H1 (cell line): ENCODE measurements around the gene POLH. TPM values are rescaled to one million over a fixed set of nuclear protein-coding genes. Genes with fewer than 3 reads are reported as not detected.

ENCODE experiments used
- CTCF ChIA-PET: fragments of 300-600 bp; sonication (Branson Sonifier 250); formaldehyde crosslinking; loops from one replicate; lab custom pipeline; 2021; ENCODE audit not compliant: partially characterized antibody; lab: Charles Lee
- POLR2A ChIA-PET: fragments of 300-600 bp; sonication (Branson Sonifier 250); formaldehyde crosslinking; loops from one replicate; lab custom pipeline; 2021; ENCODE audit warnings: inconsistent platforms; ENCODE audit not compliant: partially characterized antibody; lab: Charles Lee
- DNase-seq, 2 experiments: peaks; one replicate each; pipeline versions ENCODE4 v3.0.0 to v3.0.0-alpha.2; 2010 to 2022; ENCODE audit warnings: low spot score in 2 of 2, low read depth in 1 of 2, mixed read lengths in 1 of 2
- FAIRE-seq: peaks from 2 replicates; lab custom pipeline; 2011; peaks lifted over from hg19 to GRCh38; lab: Jason Lieb, UNC
- H2AFZ ChIP-seq: 2 replicates; pipeline ENCODE4 v1.8.1; 2012; ENCODE audit warnings: low read length, inconsistent platforms
- H2AK5ac ChIP-seq: 2 replicates; pipeline ENCODE4 v1.6.1; 2013; ENCODE audit warnings: low read depth, low read length
- H2BK120ac ChIP-seq: replicated peaks from 2 replicates; pipeline ENCODE3; 2013; ENCODE audit warnings: low read depth, low read length, inconsistent platforms
- H2BK12ac ChIP-seq: 2 replicates; pipeline ENCODE4 v1.6.1; 2013; ENCODE audit warnings: low read depth, low read length
- H2BK15ac ChIP-seq: 2 replicates; pipeline ENCODE4 v1.6.1; 2013; ENCODE audit warnings: low read length
- H2BK20ac ChIP-seq: 2 replicates; pipeline ENCODE4 v1.6.1; 2013; ENCODE audit warnings: low read length
- H2BK5ac ChIP-seq: 2 replicates; pipeline ENCODE4 v1.6.1; 2013; ENCODE audit warnings: low read depth, low read length
- H3K14ac ChIP-seq: 2 replicates; pipeline ENCODE4 v1.6.1; 2013; ENCODE audit warnings: inconsistent platforms; ENCODE audit not compliant: insufficient read length
- H3K18ac ChIP-seq: 2 replicates; pipeline ENCODE4 v1.6.1; 2013; ENCODE audit warnings: low read length; ENCODE audit errors: extremely low read depth
- H3K23ac ChIP-seq: 2 replicates; pipeline ENCODE4 v1.6.1; 2013; ENCODE audit warnings: inconsistent platforms; ENCODE audit not compliant: insufficient read length
- H3K23me2 ChIP-seq: 2 replicates; pipeline ENCODE4 v1.6.1; 2013; ENCODE audit warnings: low read depth, low read length
- H3K27ac ChIP-seq: 2 replicates; pipeline ENCODE4 v1.6.1; 2011; ENCODE audit warnings: low read depth, low read length, inconsistent platforms
- H3K27me3 ChIP-seq, 4 experiments: replicated peaks in 1 of 4; 1 replicate in 1 of 4; 2 replicates in 3 of 4; pipeline versions ENCODE4 v1.6.1 to v1.8.1; 2011 to 2013; ENCODE audit warnings: low read length in 3 of 4, mild to moderate bottlenecking in 3 of 4, inconsistent platforms in 2 of 4, mixed read lengths in 2 of 4, moderate library complexity in 1 of 4; ENCODE audit not compliant: control insufficient read depth in 3 of 4, insufficient read depth in 3 of 4; ENCODE audit errors: extremely low read depth in 1 of 4
- H3K36me3 ChIP-seq, 4 experiments: 2 replicates each; pipeline versions ENCODE4 v1.6.1 to v1.8.1; 2011 to 2013; ENCODE audit warnings: mild to moderate bottlenecking in 4 of 4, low read length in 3 of 4, moderate library complexity in 2 of 4, control low read depth in 1 of 4, inconsistent platforms in 1 of 4; ENCODE audit not compliant: insufficient read depth in 4 of 4, control insufficient read depth in 2 of 4
- H3K4ac ChIP-seq: replicated peaks from 2 replicates; pipeline ENCODE3; 2013; ENCODE audit warnings: low read length, low read depth, mixed read lengths, inconsistent platforms; ENCODE audit not compliant: insufficient read length
- H3K4me1 ChIP-seq, 4 experiments: replicated peaks in 1 of 4; 1 replicate in 1 of 4; 2 replicates in 3 of 4; pipeline versions ENCODE4 v1.6.1 to v1.8.1; 2011 to 2013; ENCODE audit warnings: low read length in 3 of 4, inconsistent platforms in 2 of 4, mixed read lengths in 1 of 4; ENCODE audit not compliant: insufficient read depth in 4 of 4, control insufficient read depth in 3 of 4
- H3K4me2 ChIP-seq, 2 experiments: 2 replicates each; pipeline versions ENCODE4 v1.6.1 to v1.8.1; 2011 to 2013; ENCODE audit warnings: low read depth in 2 of 2, low read length in 2 of 2, control low read depth in 1 of 2, inconsistent platforms in 1 of 2, mild to moderate bottlenecking in 1 of 2; ENCODE audit not compliant: insufficient read depth in 1 of 2
- H3K4me3 ChIP-seq, 4 experiments: fragments of 200-600, 300-600 bp in 1 of 4; sonication (generic), shearing (Covaris generic), sonication (Bioruptor Twin) in 1 of 4; 2 replicates each; pipeline versions ENCODE4 v1.5.1 to v1.8.1; 2011 to 2016; ENCODE audit warnings: low read length in 4 of 4, low read depth in 3 of 4, control low read depth in 2 of 4, inconsistent platforms in 2 of 4, mild to moderate bottlenecking in 2 of 4, mixed read lengths in 1 of 4, moderate library complexity in 1 of 4; ENCODE audit not compliant: insufficient read depth in 2 of 4; ENCODE audit errors: extremely low read depth in 1 of 4
- H3K56ac ChIP-seq: replicated peaks from 2 replicates; pipeline ENCODE3; 2013; ENCODE audit warnings: low read depth, mild to moderate bottlenecking, mixed read lengths, low read length, inconsistent platforms; ENCODE audit not compliant: insufficient read length
- H3K79me1 ChIP-seq: 2 replicates; pipeline ENCODE4 v1.6.1; 2013; ENCODE audit warnings: low read depth, low read length, control low read depth
- H3K79me2 ChIP-seq, 2 experiments: 2 replicates each; pipeline versions ENCODE4 v1.6.1 to v1.8.1; 2012 to 2013; ENCODE audit warnings: low read length in 2 of 2, mild to moderate bottlenecking in 2 of 2, inconsistent platforms in 1 of 2; ENCODE audit not compliant: insufficient read depth in 2 of 2, control insufficient read depth in 1 of 2
- H3K9ac ChIP-seq, 4 experiments: replicated peaks in 1 of 4; 1 replicate in 1 of 4; 2 replicates in 3 of 4; pipeline versions ENCODE4 v1.6.1 to v1.8.1; 2011 to 2013; ENCODE audit warnings: low read depth in 3 of 4, low read length in 3 of 4, control low read depth in 2 of 4, mild to moderate bottlenecking in 2 of 4, moderate library complexity in 2 of 4, inconsistent platforms in 1 of 4; ENCODE audit errors: extremely low read depth in 1 of 4
- H3K9me3 ChIP-seq, 2 experiments: 2 replicates each; pipeline versions ENCODE4 v1.6.1 to v1.8.1; 2012 to 2013; ENCODE audit warnings: mild to moderate bottlenecking in 2 of 2, moderate library complexity in 2 of 2, control low read depth in 1 of 2, inconsistent platforms in 1 of 2, low read depth in 1 of 2, low read length in 1 of 2, mixed read lengths in 1 of 2; ENCODE audit not compliant: insufficient read depth in 2 of 2
- H4K20me1 ChIP-seq, 2 experiments: replicated peaks in 1 of 2; 2 replicates each; pipeline versions ENCODE3 to v1.8.1; 2011 to 2013; ENCODE audit warnings: inconsistent platforms in 2 of 2, low read length in 2 of 2, mild to moderate bottlenecking in 1 of 2; ENCODE audit not compliant: insufficient read depth in 2 of 2, control insufficient read depth in 1 of 2
- H4K5ac ChIP-seq: 2 replicates; pipeline ENCODE4 v1.6.1; 2013; ENCODE audit warnings: low read length, low read depth, mixed read lengths, inconsistent platforms; ENCODE audit not compliant: insufficient read length
- H4K8ac ChIP-seq: 2 replicates; pipeline ENCODE4 v1.8.0; 2013; ENCODE audit warnings: mild to moderate bottlenecking, moderate library complexity, low read length, inconsistent platforms; ENCODE audit not compliant: insufficient read depth; ENCODE audit errors: extremely low read depth
- H4K91ac ChIP-seq: replicated peaks from 2 replicates; pipeline ENCODE3; 2013; ENCODE audit warnings: low read length, mixed read lengths, inconsistent platforms; ENCODE audit not compliant: insufficient read length
- ATF3 ChIP-seq: IDR thresholded peaks from 2 replicates; pipeline ENCODE4 v1.6.1; 2011; ENCODE audit warnings: low read depth, mild to moderate bottlenecking, low read length; ENCODE audit not compliant: insufficient read depth
- EP300 ChIP-seq, 2 experiments: IDR thresholded peaks; 1 replicate in 1 of 2; 2 replicates in 1 of 2; pipeline ENCODE4 v1.6.1; 2011 to 2012; ENCODE audit warnings: low read depth in 2 of 2, low read length in 2 of 2, mild to moderate bottlenecking in 2 of 2, borderline replicate concordance in 1 of 2, inconsistent platforms in 1 of 2, moderate library complexity in 1 of 2
- HDAC2 ChIP-seq, 2 experiments: fragments of 300-600 bp in 1 of 2; sonication (generic) in 1 of 2; IDR thresholded peaks; 2 replicates each; pipeline ENCODE4 v1.6.1; 2011 to 2012; ENCODE audit warnings: low read depth in 2 of 2, low read length in 2 of 2, mild to moderate bottlenecking in 2 of 2, moderate library complexity in 2 of 2, borderline replicate concordance in 1 of 2, inconsistent platforms in 1 of 2
- MAX ChIP-seq: IDR thresholded peaks from 2 replicates; pipeline ENCODE4 v1.6.1; 2012; ENCODE audit warnings: inconsistent platforms
- NRF1 ChIP-seq: IDR thresholded peaks from 2 replicates; pipeline ENCODE4 v1.6.1; 2011; ENCODE audit warnings: mild to moderate bottlenecking, low read depth, low read length, improper control_type of control experiment
- POLR2AphosphoS5 ChIP-seq: IDR thresholded peaks from 2 replicates; pipeline ENCODE4 v1.6.1; 2011; ENCODE audit warnings: low read depth, low read length
- RNF2 ChIP-seq: fragments of 200-900, 300-1000 bp; sonication (generic); IDR thresholded peaks from 2 replicates; pipeline ENCODE4 v1.7.1; 2016; ENCODE audit warnings: borderline replicate concordance, low read depth, mild to moderate bottlenecking, antibody characterized with exemption, low read length; ENCODE audit not compliant: poor library complexity, severe bottlenecking; ENCODE audit errors: missing control alignments
- SP1 ChIP-seq: IDR thresholded peaks from 2 replicates; pipeline ENCODE4 v1.6.1; 2011; ENCODE audit warnings: low read depth, low read length
- ZNF274 ChIP-seq: IDR thresholded peaks from 2 replicates; pipeline ENCODE4 v1.7.0; 2012; ENCODE audit warnings: low read length, borderline replicate concordance; ENCODE audit errors: extremely low read depth
- WGBS, 2 experiments: shearing (Covaris generic) in 1 of 2; methylation state at CpG; one replicate each; pipeline versions ENCODE4 v1.1.6 to v1.1.7; 2013 to 2015; ENCODE audit warnings: low lambda C conversion rate in 2 of 2, mixed read lengths in 2 of 2, inconsistent platforms in 1 of 2, low coverage in 1 of 2, missing lambda C conversion rate in 1 of 2; ENCODE audit not compliant: insufficient replicate concordance in 2 of 2, insufficient coverage in 1 of 2, insufficient read length in 1 of 2; ENCODE audit errors: extremely low coverage in 1 of 2, missing lambda C conversion rate in 1 of 2; 5-methylcytosine and 5-hydroxymethylcytosine counted together
- polyA plus RNA-seq, 7 experiments: library from polyadenylated mRNA; depleted of rRNA in 3 of 7; stranded (reverse) in 5 of 7; unstranded in 2 of 7; fragments of >200 nt in 5 of 7; fragments of 200-250 nt in 2 of 7; gene quantifications; 1 replicate in 5 of 7; 2 replicates in 1 of 7; 4 replicates in 1 of 7; pipeline versions ENCODE4 v1.2.1 to v1.2.3, GENCODE V29; 2011 to 2013; ENCODE audit warnings: missing spikeins in 2 of 7, mixed read lengths in 2 of 7
- total RNA-seq: library from RNA; stranded (reverse); fragmentation: NEBNext Ultra II Directional; extraction: Animal tissue kit (Norgen Biotek cat#: 25700); gene quantifications from 2 replicates; pipeline ENCODE4 v1.2.1, GENCODE V29; 2021

Gene POLH
- total and polyA plus RNA-seq, 2 of the 8 experiments (the other 6 are each of a cell fraction or from before 2014, with no cell fraction given) = 5.8 to 12.4 TPM

- Histone ChIP-seq H3K18ac (peak overlapping the region; percentile 98), H3K27ac (peak overlapping the region; percentile 23; the same call in 1 of the 2 replicates), H3K4me2 (peak overlapping the region; percentile 76 to 93), H3K27me3 (no peaks in the 10 kb centered on the region), H3K56ac (peak overlapping the region; percentile 84), H3K9me3 (no peaks in the 10 kb centered on the region), H4K20me1 (peaks cover 3% of the 10 kb centered on the region in 2 experiments), H3K79me2 (peaks cover 5 to 65% of the 10 kb centered on the region in 2 experiments), H3K4ac (peak overlapping the region; percentile 72), H3K36me3 (peaks cover 6 to 31% (median 27%) of the 10 kb centered on the region in 4 experiments), H3K79me1 (peaks cover 5% of the 10 kb centered on the region), H2BK5ac (peak overlapping the region; percentile 93), H3K4me1 (peaks cover 0 to 3% (median 0%) of the 10 kb centered on the region in 4 experiments; a peak in 2 of 7 replicates), H2AFZ (peak overlapping the region; percentile 98; the same call in 1 of the 2 replicates), H3K4me3 (peak overlapping the region; percentile 76 to 96 (median 82)), H3K9ac (peak overlapping the region; percentile 48 to 81 (median 66)), H2BK120ac (peak overlapping the region; percentile 82), H3K23me2 (peaks cover 3% of the 10 kb centered on the region; the same call in 1 of the 2 replicates), H4K91ac (peak overlapping the region; percentile 95), H4K8ac (peak overlapping the region; percentile 81), H2AK5ac (no peak overlapping the region), H4K5ac (no peak overlapping the region), H2BK15ac (no peak overlapping the region), H2BK20ac (no peak overlapping the region), H3K23ac (no peak overlapping the region), H2BK12ac (peak overlapping the region; percentile 89; the same call in 1 of the 2 replicates), H3K14ac (no peak overlapping the region)
- ChIA-PET POLR2A (interaction anchor here (0.8 to 4.0 kb wide), 16 partner anchors 13 to 148 kb away, joined by 3 to 16 read pairs (median 4); partner anchors contain the start of genes ABCC10, GTPBP2, LRRC73 and POLR1C), CTCF (interaction anchor here (1.1 kb wide), 1 partner anchor 9 kb away, joined by 4 read pairs; no protein-coding TSS in a partner anchor)
- FAIRE-seq (no peak), DNase-seq (no peak)
- WGBS, 2 experiments = 2% methylated on average over 36 of the region's 38 CpGs; no CpG with 5 or more reads in 1 of the 2 experiments
- TF ChIP-seq MAX (peak; percentile 80), NRF1 (no peak), SP1 (no peak), EP300 (IDR thresholded peaks at IDR 0.05; ENCODE audit: borderline replicate concordance in 1 of 2, low read depth in 2 of 2, low read length in 2 of 2) (no peak), ATF3 (no peak), POLR2AphosphoS5 (no peak), HDAC2 (IDR thresholded peaks at IDR 0.05; ENCODE audit: borderline replicate concordance in 1 of 2, low read depth in 2 of 2, low read length in 2 of 2) (peak in 1 of 2 experiments; percentile 66; a peak in 1 of 4 replicates), RNF2 (peak; percentile 28), ZNF274 (no peak)
Measured at GRCh38 chr6:43575105-43575771, 747 bp upstream of the POLH start.
